ENCODE data around the gene AFAP1. TPM values are rescaled to one million over a fixed set of nuclear protein-coding genes. Genes with fewer than 3 reads are reported as not detected.

Gene AFAP1
- total and polyA plus RNA-seq, 2 donors (not counting 3 experiments of a cell fraction or from before 2014, with no cell fraction given) = 32.3 to 103 TPM

DNA sequence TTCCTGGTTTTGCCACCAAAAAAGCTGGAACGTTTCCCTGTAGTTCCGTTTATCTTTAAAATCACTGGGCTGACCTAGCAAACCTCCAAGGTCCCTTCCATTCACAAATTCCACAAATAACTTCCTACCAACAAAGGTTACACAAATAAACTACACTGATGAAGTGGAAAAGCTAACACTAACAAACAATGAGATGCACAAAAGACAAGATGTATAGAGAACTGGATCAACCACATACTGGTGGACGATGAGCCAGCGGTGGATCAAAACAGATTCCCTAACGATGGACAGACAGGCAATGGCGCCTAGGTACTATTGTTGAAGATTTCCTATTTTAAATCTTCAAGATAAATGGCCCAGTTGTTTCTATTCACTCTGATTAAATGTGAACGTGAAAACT, 15.5 kb downstream of the AFAP1 start:
- intact Hi-C loops (cut with micrococcal nuclease) (no loop called here), dilution Hi-C loops (cut with MboI; ENCODE audit: extremely low pct_ligation_motif_present, low sequenced_read_pairs) (no loop called here)
- H3K27ac ChIP-seq (ENCODE audit: insufficient read depth, low read depth, low read length) = no peak overlapping the region
- ChIA-PET POLR2A (no interaction called here), CTCF (interaction anchor here (1.4 to 9.2 kb wide), 4 partner anchors 12 to 120 kb away, joined by 3 to 53 read pairs (median 4); partner anchors contain the start of gene AFAP1)
- no peaks in the 10 kb centered on the region for H3K9me3 ChIP-seq (replicated peaks; ENCODE audit: control insufficient read depth, insufficient read depth, low read length)
- no peak overlapping the region for H2AFZ ChIP-seq (ENCODE audit: low read depth, low read length)
- H3K9me1 ChIP-seq (replicated peaks; ENCODE audit: control insufficient read depth, extremely low read depth, insufficient read depth, low read length) = no peaks in the 10 kb centered on the region
- no peaks in the 10 kb centered on the region for H3K27me3 ChIP-seq (ENCODE audit: control insufficient read depth in 2 of 2, insufficient read depth in 2 of 2, low read length in 2 of 2)
- no peak overlapping the region for H3K9ac ChIP-seq (replicated peaks; ENCODE audit: extremely low read depth, insufficient read depth, low read length)
- peak overlapping the region; percentile 4 for H3K4me2 ChIP-seq (ENCODE audit: insufficient read depth, low read length)
- BruUV-seq (replicated peaks) = no TSS peak
- H3K36me3 ChIP-seq (ENCODE audit: control insufficient read depth in 2 of 2, extremely low read depth in 1 of 2, insufficient read depth in 2 of 2, low read length in 2 of 2) = peaks cover 4 to 5% of the 10 kb centered on the region in 2 experiments
- H3K79me2 ChIP-seq (ENCODE audit: control insufficient read depth, insufficient read depth, low read length) = peaks cover 99% of the 10 kb centered on the region
- H4K20me1 ChIP-seq (replicated peaks; ENCODE audit: control insufficient read depth, extremely low read depth, insufficient read depth, low read length) = peaks cover 9% of the 10 kb centered on the region
- DNase-seq (ENCODE audit: low read depth, low spot score) (no peak), FAIRE-seq (no peak)
- TF ChIP-seq CTCF (IDR thresholded peaks at IDR 0.05; ENCODE audit: extremely low read depth in 1 of 2, insufficient read depth in 1 of 2, low read depth in 1 of 2, low read length in 2 of 2) (no peak), MAX (IDR thresholded peaks at IDR 0.05; ENCODE audit: insufficient read depth, insufficient read length) (no peak), JUN (IDR thresholded peaks at IDR 0.05; ENCODE audit: borderline replicate concordance, insufficient read depth, insufficient read length, low read depth) (no peak), GATA2 (IDR thresholded peaks at IDR 0.05; ENCODE audit: insufficient read depth, insufficient read length, low read depth, low read length) (no peak), MYC (IDR thresholded peaks at IDR 0.05; ENCODE audit: low read depth, low read length) (no peak), POLR2A (IDR thresholded peaks at IDR 0.05; ENCODE audit: low read depth, low read length) (no peak), FOS (IDR thresholded peaks at IDR 0.05; ENCODE audit: borderline replicate concordance, insufficient read depth, low read length) (no peak)
- no peak overlapping the region for H3K4me3 ChIP-seq (replicated peaks in 1 of 3; ENCODE audit: insufficient read depth in 1 of 3, low read depth in 1 of 3, low read length in 3 of 3)
- H3K4me1 ChIP-seq (ENCODE audit: control insufficient read depth, extremely low read depth, insufficient read depth, low read length) = peaks cover 28% of the 10 kb centered on the region
